Activated CD4-positive, alpha-beta T cell treated with anti-CD3 and anti-CD28 coated beads, Interleukin-2, Interleukin-6, amounts not matched to agents 100 ng/mL and 50 ng/mL, durations not matched to agents 16 hours and 8 hours (primary cell): Measurements from ENCODE around the gene MRPS11.
"Not testable (repeated sequence)": the region's sequence is repeated elsewhere in the genome, so short reads cannot be mapped to it uniquely, and the experiment has no call there.

ENCODE experiments used
- DNase-seq: peaks from one replicate; pipeline ENCODE4 v3.0.0-alpha.2; 2020

Gene MRPS11

GRCh38 chr15:88497109-88497765 lies 29.7 kb downstream of the MRPS11 start:
- no peak for DNase-seq

GRCh38 chr15:88498996-88499395 lies 31.5 kb downstream of the MRPS11 start:
- no peak for DNase-seq

GRCh38 chr15:88504445-88504844 lies 36.9 kb downstream of the MRPS11 start:
- DNase-seq: no peak

- no peak for DNase-seq
Measured at GRCh38 chr15:88505721-88506120, 38.2 kb downstream of the MRPS11 start.

GRCh38 chr15:88506628-88507027 lies 39.1 kb downstream of the MRPS11 start:
- no peak for DNase-seq

GRCh38 chr15:88509321-88509720 lies 41.8 kb downstream of the MRPS11 start:
- no peak for DNase-seq

GRCh38 chr15:88509964-88510363 lies 42.5 kb downstream of the MRPS11 start:
- no peak for DNase-seq

- no peak for DNase-seq
Measured at GRCh38 chr15:88511161-88511560, 43.7 kb downstream of the MRPS11 start.

GRCh38 chr15:88512078-88512477 lies 44.6 kb downstream of the MRPS11 start:
- no peak for DNase-seq

- no peak for DNase-seq
Measured at GRCh38 chr15:88512601-88513000, 45.1 kb downstream of the MRPS11 start.

GRCh38 chr15:88513195-88513594 lies 45.7 kb downstream of the MRPS11 start:
- DNase-seq: no peak

GRCh38 chr15:88518903-88519302 lies 51.4 kb downstream of the MRPS11 start:
- no peak for DNase-seq

GRCh38 chr15:88524094-88524493 lies 56.6 kb downstream of the MRPS11 start:
- DNase-seq: not testable (repeated sequence)

GRCh38 chr15:88525418-88525817 lies 57.9 kb downstream of the MRPS11 start:
- DNase-seq: no peak

GRCh38 chr15:88526247-88526879 lies 58.9 kb downstream of the MRPS11 start:
- DNase-seq: no peak

- DNase-seq: no peak
Measured at GRCh38 chr15:88529021-88529630, 61.6 kb downstream of the MRPS11 start.
